AG04449 (cell line): ENCODE results near the gene ARID3A.

Experiments
- CTCF ChIA-PET: fragments of 350-600 bp; formaldehyde crosslinking; extraction: SDS; loops from one replicate; lab custom pipeline; 2021; ENCODE audit warnings: antibody characterized with exemption; lab: Yijun Ruan, JAX
- POLR2A ChIA-PET: fragments of 400-600, 350-600 bp; formaldehyde crosslinking; extraction: SDS; loops from one replicate; lab custom pipeline; 2020; ENCODE audit warnings: antibody characterized with exemption, inconsistent platforms; lab: Yijun Ruan, JAX
- DNase-seq: peaks from one replicate; pipeline ENCODE4 v3.0.0-alpha.2; 2010; ENCODE audit warnings: low read depth, low spot score
- H3K4me3 ChIP-seq: 2 replicates; pipeline ENCODE4 v1.5.1; 2011; ENCODE audit warnings: low read depth, mild to moderate bottlenecking, control low read depth, low read length
- TF ChIP-seq, protein P1 (sequence below): IDR thresholded peaks from one replicate; pipeline ENCODE4 v1.5.1; 2011; ENCODE audit warnings: mild to moderate bottlenecking, moderate library complexity, low read length, control low read depth, inconsistent platforms; ENCODE audit not compliant: insufficient read depth; ENCODE audit errors: missing control alignments

ARID3A gene

DNA sequence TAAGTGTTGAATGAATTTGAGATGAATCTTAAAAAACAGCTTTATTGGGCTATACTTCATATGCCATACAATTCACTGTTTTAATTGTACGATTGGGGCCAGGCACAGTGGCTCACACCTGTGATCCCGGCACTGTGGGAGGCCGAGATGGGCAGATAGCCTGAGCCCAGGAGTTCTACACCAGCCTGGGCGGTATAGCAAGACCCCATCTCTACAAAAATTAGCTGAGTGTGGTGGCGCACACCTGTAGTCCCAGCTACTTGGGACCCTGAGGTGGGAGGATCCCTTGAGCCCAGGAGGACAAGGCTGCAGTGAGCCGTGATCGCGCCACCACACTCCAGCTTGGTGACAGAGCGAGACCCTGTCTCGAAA is 10.3 kb downstream of the ARID3A start:
- CTCF ChIA-PET = interaction anchor here (1.2 to 1.6 kb wide), 3 partner anchors 9 to 48 kb away, joined by 4 read pairs; partner anchors contain the start of gene WDR18
- no peak for DNase-seq
- TF ChIP-seq, protein P1, sequence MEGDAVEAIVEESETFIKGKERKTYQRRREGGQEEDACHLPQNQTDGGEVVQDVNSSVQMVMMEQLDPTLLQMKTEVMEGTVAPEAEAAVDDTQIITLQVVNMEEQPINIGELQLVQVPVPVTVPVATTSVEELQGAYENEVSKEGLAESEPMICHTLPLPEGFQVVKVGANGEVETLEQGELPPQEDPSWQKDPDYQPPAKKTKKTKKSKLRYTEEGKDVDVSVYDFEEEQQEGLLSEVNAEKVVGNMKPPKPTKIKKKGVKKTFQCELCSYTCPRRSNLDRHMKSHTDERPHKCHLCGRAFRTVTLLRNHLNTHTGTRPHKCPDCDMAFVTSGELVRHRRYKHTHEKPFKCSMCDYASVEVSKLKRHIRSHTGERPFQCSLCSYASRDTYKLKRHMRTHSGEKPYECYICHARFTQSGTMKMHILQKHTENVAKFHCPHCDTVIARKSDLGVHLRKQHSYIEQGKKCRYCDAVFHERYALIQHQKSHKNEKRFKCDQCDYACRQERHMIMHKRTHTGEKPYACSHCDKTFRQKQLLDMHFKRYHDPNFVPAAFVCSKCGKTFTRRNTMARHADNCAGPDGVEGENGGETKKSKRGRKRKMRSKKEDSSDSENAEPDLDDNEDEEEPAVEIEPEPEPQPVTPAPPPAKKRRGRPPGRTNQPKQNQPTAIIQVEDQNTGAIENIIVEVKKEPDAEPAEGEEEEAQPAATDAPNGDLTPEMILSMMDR = no peak
- H3K4me3 ChIP-seq = no peak overlapping the region
- POLR2A ChIA-PET = no interaction called here

- no peak overlapping the region for H3K4me3 ChIP-seq
- POLR2A ChIA-PET = no interaction called here
- CTCF ChIA-PET = no interaction called here
- TF ChIP-seq, protein P1 = no peak
- DNase-seq = no peak
Measured at GRCh38 chr19:937259-937694, 11.4 kb downstream of the ARID3A start.

GRCh38 chr19:938233-938923 is 12.5 kb downstream of the ARID3A start:
- no peak overlapping the region for H3K4me3 ChIP-seq

DNA sequence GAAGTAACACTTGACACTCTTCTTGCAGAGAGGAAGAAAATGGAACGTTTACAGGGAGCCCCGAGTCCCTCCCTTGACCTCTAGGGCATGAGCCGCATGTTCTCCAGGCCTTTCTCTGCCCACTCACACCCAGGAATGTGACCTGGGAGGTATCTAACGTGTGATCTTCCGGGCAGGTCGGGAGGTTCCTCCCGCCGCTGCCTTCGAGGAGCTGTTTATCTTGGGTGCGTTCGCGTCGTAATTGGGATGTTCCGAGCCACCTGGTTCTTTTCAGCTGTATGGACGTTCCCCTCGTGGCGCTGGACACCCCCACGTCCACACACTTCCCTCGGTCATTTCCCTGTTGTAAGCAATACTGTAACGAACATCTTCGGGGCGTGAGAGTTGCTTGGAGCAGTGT is 13.6 kb downstream of the ARID3A start:
- TF ChIP-seq, protein P1 = no peak
- POLR2A ChIA-PET = no interaction called here

More at GRCh38 chr19:938233-938923, 12.5 kb downstream of the ARID3A start:
- ChIA-PET POLR2A (interaction anchor here (0.6 kb wide), 1 partner anchor 326 kb away, joined by 3 read pairs; no protein-coding TSS in a partner anchor), CTCF (interaction anchor here (0.7 to 2.0 kb wide), 5 partner anchors 9 to 45 kb away, joined by 3 to 7 read pairs (median 4); partner anchors contain the start of gene WDR18)
- TF ChIP-seq, protein P1 = no peak
- no peak for DNase-seq

GRCh38 chr19:939922-940321 is 14.1 kb downstream of the ARID3A start:
- ChIA-PET POLR2A (no interaction called here), CTCF (interaction anchor here (2.0 kb wide), 1 partner anchor 17 kb away, joined by 7 read pairs; no protein-coding TSS in a partner anchor)
- TF ChIP-seq, protein P1 = no peak
- no peak for DNase-seq
- H3K4me3 ChIP-seq = no peak overlapping the region

More for the DNA sequence above, 13.6 kb downstream of the ARID3A start:
- no peak for DNase-seq
- CTCF ChIA-PET = interaction anchor here (1.6 to 2.0 kb wide), 2 partner anchors 17 to 31 kb away, joined by 7 read pairs; no protein-coding TSS in a partner anchor
- no peak overlapping the region for H3K4me3 ChIP-seq

DNA sequence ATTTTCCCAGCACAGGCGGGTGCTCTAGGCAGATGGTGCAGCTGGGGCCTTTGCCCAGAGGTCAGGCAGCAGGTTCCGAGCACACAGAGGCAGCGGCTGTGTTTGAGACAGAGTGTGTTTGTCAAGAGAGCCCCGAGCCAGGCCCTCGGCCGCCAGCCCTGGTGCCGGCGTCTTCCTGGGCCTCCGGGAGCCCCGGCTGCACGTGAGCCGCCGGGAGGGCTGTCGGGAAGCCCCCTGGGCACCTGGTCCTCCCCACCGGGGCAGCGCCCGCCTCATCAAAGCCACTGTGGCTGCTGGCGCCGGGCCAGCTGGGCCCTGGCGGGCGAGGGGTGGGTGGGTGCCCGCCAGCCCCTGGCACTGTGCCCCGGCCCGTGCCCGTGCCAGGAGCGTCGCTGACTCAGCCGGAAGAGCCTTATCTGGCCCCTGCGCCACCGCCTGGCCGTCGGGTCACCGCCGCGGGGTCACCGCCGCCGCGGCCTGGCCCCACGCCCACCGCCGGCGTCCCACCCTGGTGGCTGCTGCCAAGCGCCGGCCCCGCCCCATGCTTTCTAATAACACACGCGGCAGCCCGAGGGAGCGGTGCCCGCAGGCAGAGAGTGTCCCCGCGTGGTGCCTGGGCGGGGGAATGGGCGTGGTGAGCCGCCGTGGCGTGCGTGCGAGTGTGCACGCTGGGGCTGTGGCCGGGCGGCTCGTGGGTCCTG is 14.9 kb downstream of the ARID3A start:
- H3K4me3 ChIP-seq = no peak overlapping the region
- DNase-seq = no peak
- CTCF ChIA-PET = no interaction called here
- TF ChIP-seq, protein P1 = no peak
- POLR2A ChIA-PET = no interaction called here
